AG09309 (cell line): ENCODE results near the gene RBM5.

Experiments used
- DNase-seq: peaks from one replicate; pipeline ENCODE4 v3.0.0-alpha.2; 2010; ENCODE audit warnings: low read depth
- H3K4me3 ChIP-seq: 2 replicates; pipeline ENCODE4 v1.5.1; 2011; ENCODE audit warnings: mild to moderate bottlenecking, low read depth, low read length, moderate library complexity; ENCODE audit not compliant: control insufficient read depth
- CTCF ChIP-seq: IDR thresholded peaks from 2 replicates; pipeline ENCODE4 v1.5.1; 2011; ENCODE audit warnings: mild to moderate bottlenecking, low read depth, low read length, inconsistent platforms; ENCODE audit not compliant: insufficient read depth, control insufficient read depth; ENCODE audit errors: missing control alignments

Gene RBM5

GRCh38 chr3:50137531-50137930, 48.8 kb downstream of the RBM5 start:
- no peak for TF ChIP-seq CTCF
- DNase-seq: no peak
- H3K4me3 ChIP-seq: no peak overlapping the region

- no peak overlapping the region for H3K4me3 ChIP-seq
- TF ChIP-seq CTCF: no peak
- no peak for DNase-seq
Measured at GRCh38 chr3:50138266-50139200, 49.8 kb downstream of the RBM5 start.

GRCh38 chr3:50139308-50139707, 50.6 kb downstream of the RBM5 start:
- DNase-seq: no peak
- TF ChIP-seq CTCF: no peak
- H3K4me3 ChIP-seq: no peak overlapping the region

- no peak overlapping the region for H3K4me3 ChIP-seq
- no peak for TF ChIP-seq CTCF
Measured at GRCh38 chr3:50139718-50140423, 51.2 kb downstream of the RBM5 start.

GRCh38 chr3:50140990-50141389, 52.3 kb downstream of the RBM5 start:
- TF ChIP-seq CTCF: no peak
- DNase-seq: no peak
- H3K4me3 ChIP-seq: no peak overlapping the region

More at GRCh38 chr3:50139718-50140423, 51.2 kb downstream of the RBM5 start:
- no peak for DNase-seq

GRCh38 chr3:50146316-50146901, 57.7 kb downstream of the RBM5 start:
- DNase-seq: no peak
- no peak for TF ChIP-seq CTCF
- no peak overlapping the region for H3K4me3 ChIP-seq
